B cell (primary cell): ENCODE data around the gene CENPM. TPM values are rescaled to one million over a fixed set of nuclear protein-coding genes. Genes with fewer than 3 reads are reported as not detected.

Experiments
- ATAC-seq: fragments of 200-7000 bp; cut with Tn5 transposase; one replicate; pipeline ENCODE4 v1.10.0; 2021; ENCODE audit warnings: low read depth, mild to moderate bottlenecking, moderate number of reproducible peaks, moderate library complexity
- CTCF ChIA-PET: fragments of 350-600 bp; sonication (Branson Sonifier 250); formaldehyde crosslinking; loops from one replicate; lab custom pipeline; 2021; ENCODE audit warnings: antibody characterized with exemption, inconsistent platforms; lab: Charles Lee
- POLR2A ChIA-PET: fragments of 350-600 bp; sonication (Branson Sonifier 250); formaldehyde crosslinking; loops from one replicate; lab custom pipeline; 2021; ENCODE audit warnings: antibody characterized with exemption; lab: Charles Lee
- DNase-seq: peaks from one replicate; pipeline ENCODE4 v3.0.0; 2013
- H2AFZ ChIP-seq: 2 replicates; pipeline ENCODE4 v1.6.1; 2012; ENCODE audit warnings: mild to moderate bottlenecking, low read depth, low read length; ENCODE audit not compliant: insufficient read depth, poor library complexity, severe bottlenecking
- H3K27ac ChIP-seq, 2 donors: 1 replicate in 1 of 2; 2 replicates in 1 of 2; pipeline ENCODE4 v1.5.1; 2012 to 2013; ENCODE audit warnings: low read length in 2 of 2, mild to moderate bottlenecking in 2 of 2, moderate library complexity in 1 of 2
- H3K27me3 ChIP-seq, 4 experiments: fragments of 200-600 bp in 1 of 4; sonication (generic) in 1 of 4; replicated peaks in 1 of 4; 1 replicate in 2 of 4; 2 replicates in 2 of 4; pipeline versions ENCODE4 v1.6.1 to v1.7.0; 2013 to 2016; ENCODE audit warnings: low read length in 3 of 4, mild to moderate bottlenecking in 2 of 4, mixed read lengths in 1 of 4, moderate library complexity in 1 of 4; ENCODE audit not compliant: insufficient read depth in 4 of 4, control insufficient read depth in 3 of 4; ENCODE audit errors: control extremely low read depth in 1 of 4
- H3K36me3 ChIP-seq, 2 experiments: replicated peaks in 1 of 2; 1 replicate in 1 of 2; 2 replicates in 1 of 2; pipeline versions ENCODE4 v1.6.1 to v1.7.1; 2013; ENCODE audit warnings: low read length in 1 of 2; ENCODE audit not compliant: insufficient read depth in 2 of 2, control insufficient read depth in 1 of 2; ENCODE audit errors: control extremely low read depth in 1 of 2, extremely low read depth in 1 of 2
- H3K4me1 ChIP-seq, 2 donors: fragments of 200-600 bp in 1 of 2; sonication (generic) in 1 of 2; 1 replicate in 1 of 2; 2 replicates in 1 of 2; pipeline versions ENCODE4 v1.5.1 to v1.6.1; 2013 to 2017; ENCODE audit warnings: low read length in 2 of 2; ENCODE audit not compliant: control insufficient read depth in 2 of 2, insufficient read depth in 2 of 2
- H3K4me2 ChIP-seq: replicated peaks from 2 replicates; pipeline ENCODE3; 2012; ENCODE audit warnings: mild to moderate bottlenecking, low read depth, low read length; ENCODE audit not compliant: poor library complexity, severe bottlenecking
- H3K4me3 ChIP-seq, 5 experiments: fragments of 200-600 bp in 1 of 5; sonication (generic) in 1 of 5; 1 replicate in 3 of 5; 2 replicates in 2 of 5; pipeline versions ENCODE4 v1.5.1 to v1.7.0; 2011 to 2016; ENCODE audit warnings: low read length in 4 of 5, mild to moderate bottlenecking in 4 of 5, low read depth in 2 of 5, control low read depth in 1 of 5, moderate library complexity in 1 of 5; ENCODE audit not compliant: insufficient read depth in 1 of 5; ENCODE audit errors: control extremely low read depth in 1 of 5, extremely low read depth in 1 of 5
- H3K79me2 ChIP-seq: fragments of 200-600 bp; sonication (generic); one replicate; pipeline ENCODE4 v1.6.0; 2016; ENCODE audit warnings: low read length; ENCODE audit not compliant: control insufficient read depth, insufficient read depth
- H3K9ac ChIP-seq: fragments of 200-600 bp; sonication (generic); 2 replicates; pipeline ENCODE4 v1.6.1; 2017; ENCODE audit warnings: mild to moderate bottlenecking, low read length, moderate library complexity
- H3K9me3 ChIP-seq, 3 donors: one replicate each; pipeline versions ENCODE4 v1.6.1 to v1.7.1; 2013; ENCODE audit warnings: low read length in 2 of 3; ENCODE audit not compliant: control insufficient read depth in 2 of 3, insufficient read depth in 1 of 3; ENCODE audit errors: control extremely low read depth in 1 of 3
- H4K20me1 ChIP-seq: 2 replicates; pipeline ENCODE4 v1.6.0; 2012; ENCODE audit warnings: mild to moderate bottlenecking, low read length; ENCODE audit not compliant: insufficient read depth, control insufficient read depth, poor library complexity, severe bottlenecking
- H3K27ac Mint-ChIP-seq: one replicate; pipeline ENCODE4 v1.8.0; 2021; ENCODE audit warnings: mixed read lengths
- H3K27me3 Mint-ChIP-seq: one replicate; pipeline ENCODE4 v1.8.0; 2021; ENCODE audit warnings: mixed read lengths
- H3K4me1 Mint-ChIP-seq: one replicate; pipeline ENCODE4 v1.8.0; 2021; ENCODE audit warnings: mixed read lengths
- H3K4me3 Mint-ChIP-seq: one replicate; pipeline ENCODE4 v1.8.0; 2021; ENCODE audit warnings: mixed read lengths
- H3K9me3 Mint-ChIP-seq: one replicate; pipeline ENCODE4 v1.8.0; 2022; ENCODE audit warnings: mixed read lengths; ENCODE audit not compliant: insufficient read depth
- EZH2 ChIP-seq: IDR thresholded peaks from 2 replicates; pipeline ENCODE4 v1.6.1; 2012; ENCODE audit warnings: borderline replicate concordance, low read depth, mild to moderate bottlenecking, moderate library complexity, low read length; ENCODE audit not compliant: insufficient read depth, poor library complexity, severe bottlenecking
- WGBS: methylation state at CpG from one replicate; pipeline ENCODE4 v1.1.5; 2013; ENCODE audit warnings: missing lambda C conversion rate; ENCODE audit not compliant: insufficient coverage; 5-methylcytosine and 5-hydroxymethylcytosine counted together
- intact Hi-C: fragments of 100-400 bp; cut with micrococcal nuclease; formaldehyde crosslinking; loops from one replicate; pipeline ENCODE4 v1.10.0; 2022
- polyA plus RNA-seq: library from polyadenylated mRNA; depleted of rRNA; stranded (reverse); fragments of >200 nt; gene quantifications from 2 replicates; pipeline ENCODE4 v1.2.3, GENCODE V29; 2012
- total RNA-seq, 2 donors: library from RNA; stranded (reverse); fragments of 120-200 nt in 1 of 2; gene quantifications; 1 replicate in 1 of 2; 2 replicates in 1 of 2; pipeline versions ENCODE4 v1.2.3 to v1.2.4, GENCODE V29; 2013 to 2022
- TF ChIP-seq, protein P1 (sequence below): fragments of 200-600 bp; IDR thresholded peaks from one replicate; pipeline ENCODE4 v1.8.0; 2022; ENCODE audit warnings: antibody characterized with exemption, mild to moderate bottlenecking

Gene CENPM
- total and polyA plus RNA-seq, 2 donors (not counting 1 experiment from before 2014, with no cell fraction given) = 30.7 to 43.8 TPM

GRCh38 chr22:41976070-41976901 lies 29.3 kb upstream of the CENPM start:
- no peak overlapping the region for H3K27ac ChIP-seq
- peak overlapping the region; percentile 77 for H2AFZ ChIP-seq
- H3K9me3 ChIP-seq = peaks cover 0 to 2% (median 0%) of the 10 kb centered on the region in 3 donors
- ATAC-seq (peak; percentile 69), DNase-seq (peak; percentile 67)
- Mint-ChIP-seq H3K9me3 (no peaks in the 10 kb centered on the region), H3K27me3 (peaks cover 41% of the 10 kb centered on the region), H3K27ac (peak overlapping the region; percentile 20), H3K4me3 (peak overlapping the region; percentile 69), H3K4me1 (peaks cover 16% of the 10 kb centered on the region)
- no peaks in the 10 kb centered on the region for H3K79me2 ChIP-seq
- ChIA-PET POLR2A (interaction anchor here (1.0 kb wide), 1 partner anchor 114 kb away, joined by 3 read pairs; the partner anchor contains the start of gene NDUFA6), CTCF (no interaction called here)
- peak overlapping the region in 3 of 5 experiments; percentile 54 to 67 (median 55) for H3K4me3 ChIP-seq
- no peaks in the 10 kb centered on the region for H3K36me3 ChIP-seq
- intact Hi-C loops = no loop called here
- H3K4me2 ChIP-seq = peak overlapping the region; percentile 97
- peaks cover 0 to 56% (median 26%) of the 10 kb centered on the region in 4 experiments for H3K27me3 ChIP-seq
- H4K20me1 ChIP-seq = no peaks in the 10 kb centered on the region
- H3K9ac ChIP-seq = peak overlapping the region; percentile 64
- peaks cover 10 to 12% of the 10 kb centered on the region in 2 donors for H3K4me1 ChIP-seq
- 3% methylated on average over 72 of the region's 72 CpGs for WGBS
- no peak for TF ChIP-seq EZH2
- TF ChIP-seq, protein P1, sequence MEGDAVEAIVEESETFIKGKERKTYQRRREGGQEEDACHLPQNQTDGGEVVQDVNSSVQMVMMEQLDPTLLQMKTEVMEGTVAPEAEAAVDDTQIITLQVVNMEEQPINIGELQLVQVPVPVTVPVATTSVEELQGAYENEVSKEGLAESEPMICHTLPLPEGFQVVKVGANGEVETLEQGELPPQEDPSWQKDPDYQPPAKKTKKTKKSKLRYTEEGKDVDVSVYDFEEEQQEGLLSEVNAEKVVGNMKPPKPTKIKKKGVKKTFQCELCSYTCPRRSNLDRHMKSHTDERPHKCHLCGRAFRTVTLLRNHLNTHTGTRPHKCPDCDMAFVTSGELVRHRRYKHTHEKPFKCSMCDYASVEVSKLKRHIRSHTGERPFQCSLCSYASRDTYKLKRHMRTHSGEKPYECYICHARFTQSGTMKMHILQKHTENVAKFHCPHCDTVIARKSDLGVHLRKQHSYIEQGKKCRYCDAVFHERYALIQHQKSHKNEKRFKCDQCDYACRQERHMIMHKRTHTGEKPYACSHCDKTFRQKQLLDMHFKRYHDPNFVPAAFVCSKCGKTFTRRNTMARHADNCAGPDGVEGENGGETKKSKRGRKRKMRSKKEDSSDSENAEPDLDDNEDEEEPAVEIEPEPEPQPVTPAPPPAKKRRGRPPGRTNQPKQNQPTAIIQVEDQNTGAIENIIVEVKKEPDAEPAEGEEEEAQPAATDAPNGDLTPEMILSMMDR = no peak
